PC-3 (cell line): ENCODE results near the gene FRMD7. TPM values are rescaled to one million over a fixed set of nuclear protein-coding genes. Genes with fewer than 3 reads are reported as not detected.

ENCODE experiments used
- ATAC-seq: fragments of 200-7000 bp; cut with Tn5 transposase; 2 replicates; pipeline ENCODE4 v1.9.1; 2020; ENCODE audit warnings: mild to moderate bottlenecking, moderate library complexity
- BruUV-seq: library from RNA; stranded (reverse); fragments of 400-500 nt; replicated peaks from 2 replicates; lab custom pipeline; 2021; lab: Mats Ljungman, UMichigan
- CTCF ChIA-PET: fragments of 300-600 bp; sonication (Branson Sonifier 250); formaldehyde crosslinking; loops from one replicate; lab custom pipeline; 2022; ENCODE audit warnings: antibody characterized with exemption; lab: Charles Lee
- POLR2A ChIA-PET: fragments of 300-600 bp; sonication (Branson Sonifier 250); formaldehyde crosslinking; loops from one replicate; lab custom pipeline; 2022; ENCODE audit warnings: antibody characterized with exemption; ENCODE audit not compliant: unreplicated experiment; lab: Charles Lee
- DNase-seq: peaks from one replicate; pipeline ENCODE4 v3.0.0-alpha.2; 2015
- H2AFZ ChIP-seq: fragments of 300-600 bp; sonication (generic); 2 replicates; pipeline ENCODE4 v1.6.0; 2016; ENCODE audit warnings: antibody characterized with exemption, low read length
- H3F3A ChIP-seq: fragments of 300-600 bp; sonication (generic); one replicate; pipeline ENCODE4 v1.6.0; 2017; ENCODE audit warnings: antibody characterized with exemption, low read length, control low read depth, mild to moderate bottlenecking; ENCODE audit not compliant: unreplicated experiment
- H3K27ac ChIP-seq: fragments of 300-600 bp; sonication (generic); 2 replicates; pipeline ENCODE4 v1.5.1; 2016; ENCODE audit warnings: mild to moderate bottlenecking, low read length
- H3K27me3 ChIP-seq: fragments of 300-600 bp; sonication (generic); 2 replicates; pipeline ENCODE4 v1.6.1; 2016; ENCODE audit warnings: low read length, mixed read lengths
- H3K36me3 ChIP-seq: fragments of 300-600 bp; sonication (generic); 2 replicates; pipeline ENCODE4 v1.6.1; 2016; ENCODE audit warnings: low read depth, mixed run types, low read length, mixed read lengths
- H3K4me1 ChIP-seq: fragments of 300-600 bp; sonication (generic); 2 replicates; pipeline ENCODE4 v1.5.1; 2016; ENCODE audit warnings: low read length; ENCODE audit not compliant: insufficient read depth
- H3K4me2 ChIP-seq: fragments of 300-600 bp; sonication (generic); 2 replicates; pipeline ENCODE4 v1.6.0; 2016; ENCODE audit warnings: low read length
- H3K4me3 ChIP-seq: fragments of 300-600 bp; sonication (generic); 2 replicates; pipeline ENCODE4 v1.5.1; 2016; ENCODE audit warnings: mild to moderate bottlenecking, low read length, mixed read lengths
- H3K79me2 ChIP-seq: fragments of 300-600 bp; sonication (generic); 2 replicates; pipeline ENCODE4 v1.6.1; 2017; ENCODE audit warnings: low read length, mixed read lengths
- H3K9ac ChIP-seq: fragments of 300-600 bp; sonication (generic); 2 replicates; pipeline ENCODE4 v1.6.0; 2016; ENCODE audit warnings: mild to moderate bottlenecking, low read length
- H3K9me2 ChIP-seq: fragments of 300-600 bp; sonication (generic); replicated peaks from 2 replicates; pipeline ENCODE4 v1.6.1; 2016; ENCODE audit warnings: mixed run types, low read length, mixed read lengths
- H3K9me3 ChIP-seq: fragments of 300-600 bp; sonication (generic); 2 replicates; pipeline ENCODE4 v1.6.1; 2016; ENCODE audit warnings: low read length, mixed read lengths
- H4K20me1 ChIP-seq: fragments of 300-600 bp; sonication (generic); 2 replicates; pipeline ENCODE4 v1.6.1; 2016; ENCODE audit warnings: low read length, mixed read lengths
- CTCF ChIP-seq: fragments of 300-600 bp; sonication (generic); conservative IDR thresholded peaks from 2 replicates; pipeline ENCODE4 v1.5.1; 2017; ENCODE audit warnings: antibody characterized with exemption, low read depth, mild to moderate bottlenecking, low read length
- EZH2 ChIP-seq: fragments of 300-600 bp; sonication (generic); IDR thresholded peaks from one replicate; pipeline ENCODE4 v1.6.1; 2017; ENCODE audit warnings: antibody characterized with exemption, mild to moderate bottlenecking, low read length; ENCODE audit not compliant: unreplicated experiment
- EZH2phosphoT487 ChIP-seq: fragments of 300-600 bp; sonication (generic); IDR thresholded peaks from 2 replicates; pipeline ENCODE4 v1.6.1; 2018; ENCODE audit warnings: mild to moderate bottlenecking, antibody characterized with exemption, low read length, borderline replicate concordance
- intact Hi-C: fragments of 100-400 bp; cut with micrococcal nuclease; formaldehyde crosslinking; loops from 2 replicates; pipeline ENCODE4 v1.9.0; 2023
- total RNA-seq: library from RNA; depleted of rRNA; stranded (reverse); fragments of >200 nt; gene quantifications from 2 replicates; pipeline ENCODE4 v1.2.3, GENCODE V29; 2014

The FRMD7 gene
- total RNA-seq, 1 experiment from 2014 or later = 0.04 TPM

GRCh38 chrX:132045456-132045855 lies 82.4 kb downstream of the FRMD7 start:
- Histone ChIP-seq H3K4me1 (peaks cover 7% of the 10 kb centered on the region), H3K9me2 (no peaks in the 10 kb centered on the region), H2AFZ (no peak overlapping the region), H4K20me1 (0 out of 2 replicates have a peak, but pooled peaks cover 8% of the 10 kb centered on the region), H3K9ac (no peak overlapping the region), H3K27ac (no peak overlapping the region), H3K9me3 (no peaks in the 10 kb centered on the region), H3K27me3 (no peaks in the 10 kb centered on the region), H3K36me3 (no peaks in the 10 kb centered on the region), H3K79me2 (peaks cover 39% of the 10 kb centered on the region), H3K4me2 (no peak overlapping the region), H3F3A (no peaks in the 10 kb centered on the region), H3K4me3 (no peak overlapping the region)
- intact Hi-C loops = no loop called here
- no TSS peak for BruUV-seq
- ChIA-PET CTCF (no interaction called here), POLR2A (no interaction called here)
- TF ChIP-seq CTCF (no peak), EZH2 (no peak), EZH2phosphoT487 (no peak)
- DNase-seq (no peak), ATAC-seq (no peak)

- BruUV-seq = no TSS peak
- ATAC-seq = no peak
These were observed 82.9 kb downstream of the FRMD7 start for GRCh38 chrX:132044953-132045352.

More at GRCh38 chrX:132044953-132045352, 82.9 kb downstream of the FRMD7 start:
- peaks cover 44% of the 10 kb centered on the region for H3K79me2 ChIP-seq
- POLR2A ChIA-PET = no interaction called here
- no peak overlapping the region for H2AFZ ChIP-seq
- H3K9ac ChIP-seq = no peak overlapping the region
- no peaks in the 10 kb centered on the region for H3K27me3 ChIP-seq
- H3K4me2 ChIP-seq = no peak overlapping the region
- no peaks in the 10 kb centered on the region for H3K9me3 ChIP-seq
- no peaks in the 10 kb centered on the region for H3K9me2 ChIP-seq
- H3K4me1 ChIP-seq = peaks cover 11% of the 10 kb centered on the region
- H3K36me3 ChIP-seq = no peaks in the 10 kb centered on the region
- CTCF ChIA-PET = no interaction called here
- 0 out of 2 replicates have a peak, but pooled peaks cover 8% of the 10 kb centered on the region for H4K20me1 ChIP-seq
- no peak for DNase-seq
- intact Hi-C loops = no loop called here
- H3K27ac ChIP-seq = no peak overlapping the region
- TF ChIP-seq EZH2 = no peak
- no peak for TF ChIP-seq CTCF
- TF ChIP-seq EZH2phosphoT487 = no peak
- no peak overlapping the region for H3K4me3 ChIP-seq
- H3F3A ChIP-seq = no peaks in the 10 kb centered on the region
